GM21381 (cell line): Measurements from ENCODE around the gene PAX9.
"Not testable (repeated sequence)": the region's sequence is repeated elsewhere in the genome, so short reads cannot be mapped to it uniquely, and the experiment has no call there.

Source experiments
- ATAC-seq: cut with Tn5 transposase; IDR thresholded peaks from one replicate; pipeline ENCODE4 v1.9.1; 2021; ENCODE audit warnings: mild to moderate bottlenecking, moderate library complexity; ENCODE audit not compliant: unreplicated experiment

PAX9 gene

GRCh38 chr14:36672095-36672494 is 10.4 kb downstream of the PAX9 start:
- no peak for ATAC-seq

- ATAC-seq: no peak
Observed at GRCh38 chr14:36674659-36675058, 13.0 kb downstream of the PAX9 start.

- no peak for ATAC-seq
Observed at GRCh38 chr14:36675581-36675980, 13.9 kb downstream of the PAX9 start.

GRCh38 chr14:36676236-36676635 is 14.6 kb downstream of the PAX9 start:
- ATAC-seq: no peak

- no peak for ATAC-seq
Observed at GRCh38 chr14:36682338-36682737, 20.7 kb downstream of the PAX9 start.

GRCh38 chr14:36683083-36683724 is 21.5 kb downstream of the PAX9 start:
- ATAC-seq: no peak

- ATAC-seq: no peak
Observed at GRCh38 chr14:36684946-36685345, 23.3 kb downstream of the PAX9 start.

GRCh38 chr14:36690311-36691040 is 28.8 kb downstream of the PAX9 start:
- ATAC-seq: no peak

GRCh38 chr14:36699420-36699819 is 37.8 kb downstream of the PAX9 start:
- ATAC-seq: not testable (repeated sequence)

GRCh38 chr14:36700651-36701050 is 39.0 kb downstream of the PAX9 start:
- no peak for ATAC-seq

GRCh38 chr14:36701132-36701531 is 39.5 kb downstream of the PAX9 start:
- no peak for ATAC-seq

GRCh38 chr14:36702474-36702873 is 40.8 kb downstream of the PAX9 start:
- no peak for ATAC-seq

GRCh38 chr14:36707570-36707969 is 45.9 kb downstream of the PAX9 start:
- no peak for ATAC-seq

GRCh38 chr14:36713960-36714703 is 52.5 kb downstream of the PAX9 start:
- no peak for ATAC-seq

- ATAC-seq: no peak
Observed at GRCh38 chr14:36716614-36717184, 55.0 kb downstream of the PAX9 start.

- no peak for ATAC-seq
Observed at GRCh38 chr14:36717363-36717762, 55.7 kb downstream of the PAX9 start.

- ATAC-seq: no peak
Observed at GRCh38 chr14:36718216-36718615, 56.6 kb downstream of the PAX9 start.

- no peak for ATAC-seq
Observed at GRCh38 chr14:36719823-36720222, 58.2 kb downstream of the PAX9 start.

GRCh38 chr14:36720657-36721056 is 59.0 kb downstream of the PAX9 start:
- ATAC-seq: no peak

- no peak for ATAC-seq
Observed at GRCh38 chr14:36721877-36722276, 60.2 kb downstream of the PAX9 start.

GRCh38 chr14:36723530-36723929 is 61.9 kb downstream of the PAX9 start:
- no peak for ATAC-seq

- no peak for ATAC-seq
Observed at GRCh38 chr14:36724162-36724561, 62.5 kb downstream of the PAX9 start.
